Stimulated activated CD4-positive, alpha-beta T cell treated with anti-CD3 and anti-CD28 coated beads, Interleukin-2, amount 100 ng/mL, for 24 hours (primary cell): Measurements from ENCODE around the gene PROCA1.
"Not testable (repeated sequence)": the region's sequence is repeated elsewhere in the genome, so short reads cannot be mapped to it uniquely, and the experiment has no call there.

Source experiments
- DNase-seq, 2 donors: peaks; one replicate each; pipeline ENCODE4 v3.0.0-alpha.2; 2020

Gene PROCA1

DNA sequence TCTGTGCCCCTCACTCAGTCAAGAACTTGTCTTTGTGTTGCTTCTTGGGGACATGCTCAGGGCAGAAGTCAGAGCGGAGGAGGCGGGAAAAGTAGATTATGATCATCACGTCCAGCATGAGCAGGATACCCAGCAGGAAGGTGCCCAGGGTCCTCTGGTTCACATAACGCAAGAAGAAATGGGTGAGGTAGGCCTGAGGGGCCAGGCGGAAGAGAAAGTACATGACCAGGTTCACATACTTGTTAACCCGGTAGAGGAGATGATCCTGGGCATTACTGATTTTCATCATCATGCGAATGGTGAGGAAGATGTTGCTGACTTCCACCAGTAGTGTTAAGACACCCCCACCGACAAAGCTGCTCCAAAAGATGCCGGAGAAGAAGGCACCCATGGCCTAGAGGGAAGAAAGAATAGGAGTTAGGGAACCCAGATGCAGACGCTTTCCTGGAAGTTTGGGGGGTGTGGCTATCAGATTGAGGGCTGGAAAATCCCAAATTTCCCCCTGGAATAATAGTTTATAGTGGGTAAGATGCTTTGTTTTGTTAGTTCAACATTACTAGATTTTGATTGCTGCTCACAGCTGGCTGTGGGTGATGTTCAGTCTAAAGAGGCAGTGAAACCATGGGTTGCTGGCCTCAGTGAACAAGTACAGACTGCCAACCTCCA is 12.9 kb upstream of the PROCA1 start:
- DNase-seq: no peak

- DNase-seq: not testable (repeated sequence)
Measured at GRCh38 chr17:28723836-28724499, 12.3 kb upstream of the PROCA1 start.

DNA sequence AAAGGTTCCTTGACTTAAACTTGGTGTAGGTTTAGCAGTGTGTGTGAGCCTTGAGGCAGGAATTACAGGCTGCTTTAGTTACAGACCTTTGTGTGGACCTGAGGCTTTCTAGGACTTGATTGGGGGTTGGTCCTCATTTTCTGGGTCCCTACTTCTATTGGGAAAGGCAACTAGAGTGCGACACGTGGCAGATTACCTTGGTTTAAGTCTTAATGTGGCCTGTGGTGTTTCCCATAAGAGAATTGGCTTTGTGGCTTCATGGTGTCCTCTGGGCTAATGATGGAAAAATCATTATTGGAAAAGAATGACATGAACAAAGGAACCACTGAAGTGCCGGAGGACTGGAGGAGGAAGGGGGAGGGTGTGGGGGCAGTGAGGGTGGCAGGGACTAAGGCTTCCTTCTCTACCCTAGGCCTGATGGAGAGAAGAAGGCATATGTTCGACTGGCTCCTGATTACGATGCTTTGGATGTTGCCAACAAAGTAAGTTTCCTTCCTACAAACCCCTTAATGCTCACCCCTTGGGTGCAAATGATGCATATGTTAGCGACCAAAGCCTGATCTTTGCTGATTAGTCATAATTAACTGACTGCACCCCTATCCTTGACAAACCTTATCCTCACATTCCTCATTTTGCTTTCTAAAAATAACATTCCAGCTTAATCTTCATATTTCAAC is 11.6 kb upstream of the PROCA1 start:
- DNase-seq: no peak

- DNase-seq: no peak
Measured at GRCh38 chr17:28722417-28723158, 10.9 kb upstream of the PROCA1 start.

DNA sequence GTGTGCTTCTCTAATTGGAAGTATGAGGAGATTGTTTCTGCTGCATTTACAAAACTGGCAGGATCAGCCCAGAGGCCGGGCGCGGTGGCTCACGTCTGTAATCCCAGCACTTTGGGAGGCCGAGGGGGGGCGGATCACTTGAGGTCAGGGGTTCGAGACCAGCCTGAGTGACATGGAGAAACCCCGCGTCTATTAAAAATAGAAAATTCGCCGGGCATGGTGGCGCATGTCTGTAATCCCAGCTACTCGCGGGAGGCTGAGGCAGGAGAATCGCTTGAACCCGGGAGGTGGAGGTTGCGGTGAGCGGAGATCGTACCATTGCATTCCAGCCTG is 9.3 kb upstream of the PROCA1 start:
- DNase-seq: peak in 1 of 2 donors; percentile 43

DNA sequence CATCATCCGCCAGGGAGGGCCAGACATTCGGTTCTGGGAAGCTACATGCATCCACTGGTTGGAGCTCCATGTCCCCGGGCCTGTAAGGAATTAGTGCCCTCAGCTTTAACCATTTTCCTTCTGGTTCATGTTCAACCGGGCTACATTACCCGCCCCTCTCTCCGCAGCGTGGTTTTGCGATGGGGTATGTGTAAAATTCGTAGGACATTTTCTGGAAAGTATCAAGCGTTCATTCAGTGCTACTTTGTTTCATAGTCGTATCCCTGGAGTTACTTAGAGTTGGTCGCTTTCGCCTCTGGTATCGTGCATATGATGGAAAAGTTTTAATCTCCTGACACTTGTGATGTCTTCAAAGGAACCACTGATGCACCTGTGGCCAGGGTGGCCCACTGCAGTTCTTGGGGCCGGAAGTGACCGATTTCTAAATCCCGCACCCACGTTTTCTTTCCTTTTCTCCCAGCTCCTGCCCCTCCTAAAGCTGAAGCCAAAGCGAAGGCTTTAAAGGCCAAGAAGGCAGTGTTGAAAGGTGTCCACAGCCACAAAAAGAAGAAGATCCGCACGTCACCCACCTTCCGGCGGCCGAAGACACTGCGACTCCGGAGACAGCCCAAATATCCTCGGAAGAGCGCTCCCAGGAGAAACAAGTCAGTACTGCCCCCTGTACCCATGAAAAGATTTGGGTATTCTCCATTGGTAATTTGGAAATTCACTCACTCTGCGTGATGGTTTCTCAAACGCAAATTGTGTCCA is 8.7 kb upstream of the PROCA1 start:
- peak; percentile 59 to 60 for DNase-seq

- no peak for DNase-seq
Measured at GRCh38 chr17:28719021-28719433, 7.3 kb upstream of the PROCA1 start.

GRCh38 chr17:28718333-28719020 is 6.8 kb upstream of the PROCA1 start:
- no peak for DNase-seq

GRCh38 chr17:28717578-28718332 is 6.1 kb upstream of the PROCA1 start, which contains the start of gene RAB34:
Gene RAB34, minus strand, starts transcription at chr17:28717868. Its CDS starts 602 bp downstream, at chr17:28717266.
- DNase-seq: peak in 1 of 2 donors; percentile 58

DNA sequence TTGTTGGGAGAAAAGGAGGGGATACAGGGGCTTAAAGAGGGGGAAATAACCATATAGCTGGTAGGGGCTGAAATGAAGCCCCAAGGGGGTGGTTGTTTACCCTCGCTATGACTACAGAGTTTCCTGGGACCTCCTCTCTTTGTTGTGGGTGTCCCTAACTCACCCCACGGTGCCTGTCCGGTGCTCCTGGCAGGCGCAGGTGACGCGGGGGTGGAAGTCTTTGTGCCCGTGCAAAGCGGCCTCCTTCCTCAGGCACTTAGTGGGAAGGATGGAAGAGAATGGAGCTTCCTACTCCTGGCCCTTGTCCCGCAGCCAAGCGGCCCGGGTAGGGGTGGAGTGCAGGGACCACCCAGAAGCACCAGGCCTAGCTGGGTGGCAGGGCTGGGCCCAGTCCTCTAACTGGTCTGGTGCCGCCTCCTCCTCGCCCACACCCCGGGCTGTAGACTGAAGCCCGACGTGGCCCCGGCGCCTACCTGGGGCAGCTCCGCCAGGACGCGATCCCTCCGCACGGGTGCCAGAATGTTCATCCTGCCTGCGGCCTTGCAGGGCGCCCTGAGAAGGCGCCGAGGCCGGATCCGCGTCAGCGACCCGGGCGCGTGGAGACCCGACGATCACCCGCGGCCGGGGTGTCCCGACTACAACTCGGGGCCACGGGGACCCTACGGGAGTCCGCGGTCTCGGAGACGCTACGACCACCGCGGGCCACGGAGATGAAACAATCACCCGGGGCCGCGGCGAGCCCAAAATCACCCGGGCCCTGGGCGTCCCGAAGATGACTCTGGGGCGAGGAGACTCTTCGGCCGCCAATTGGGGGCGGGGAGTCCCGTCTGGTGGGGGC is 5.3 kb upstream of the PROCA1 start:
- peak in 1 of 2 donors; percentile 46 for DNase-seq

DNA sequence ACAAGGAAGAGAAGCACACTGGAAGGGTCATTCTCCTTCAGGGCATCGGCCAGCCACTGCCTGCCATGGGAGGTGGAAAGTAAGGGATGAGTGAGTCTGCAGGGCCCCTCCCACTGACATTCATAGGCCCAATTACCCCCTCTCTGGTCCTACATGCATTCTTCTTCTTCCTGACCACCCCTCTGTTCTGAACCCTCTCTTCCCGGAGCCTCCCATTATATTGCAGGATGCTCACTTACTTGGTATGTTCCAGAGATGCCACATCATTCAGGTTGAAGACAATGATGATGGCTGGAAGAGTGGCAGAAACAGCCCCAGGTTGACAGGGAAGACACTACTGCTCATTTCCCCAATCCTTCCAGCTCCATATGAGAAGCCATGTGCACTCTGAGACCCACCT is 3.5 kb upstream of the PROCA1 start:
- no peak for DNase-seq

DNA sequence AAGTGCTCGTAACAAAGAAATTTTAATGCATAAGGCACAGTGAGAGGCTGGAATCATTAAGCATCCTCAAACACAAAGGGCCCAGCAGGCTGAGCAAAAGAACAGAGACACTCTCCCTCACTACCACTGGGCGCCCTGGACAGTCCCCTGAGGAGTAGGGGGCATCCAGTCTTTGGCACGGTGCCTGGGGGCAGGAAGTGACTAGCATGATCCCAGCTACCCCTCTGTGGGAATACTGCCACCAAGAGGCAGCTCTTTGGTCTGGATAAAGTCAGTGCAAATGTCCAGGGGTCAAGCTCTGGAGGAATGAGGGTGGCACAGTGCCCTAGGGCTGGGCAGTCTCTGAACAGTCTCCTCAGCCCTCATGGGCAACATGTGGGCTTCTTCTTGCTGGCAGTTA is 2.6 kb upstream of the PROCA1 start:
- DNase-seq: no peak

GRCh38 chr17:28712705-28713415 is 1.2 kb upstream of the PROCA1 start:
- no peak for DNase-seq

DNA sequence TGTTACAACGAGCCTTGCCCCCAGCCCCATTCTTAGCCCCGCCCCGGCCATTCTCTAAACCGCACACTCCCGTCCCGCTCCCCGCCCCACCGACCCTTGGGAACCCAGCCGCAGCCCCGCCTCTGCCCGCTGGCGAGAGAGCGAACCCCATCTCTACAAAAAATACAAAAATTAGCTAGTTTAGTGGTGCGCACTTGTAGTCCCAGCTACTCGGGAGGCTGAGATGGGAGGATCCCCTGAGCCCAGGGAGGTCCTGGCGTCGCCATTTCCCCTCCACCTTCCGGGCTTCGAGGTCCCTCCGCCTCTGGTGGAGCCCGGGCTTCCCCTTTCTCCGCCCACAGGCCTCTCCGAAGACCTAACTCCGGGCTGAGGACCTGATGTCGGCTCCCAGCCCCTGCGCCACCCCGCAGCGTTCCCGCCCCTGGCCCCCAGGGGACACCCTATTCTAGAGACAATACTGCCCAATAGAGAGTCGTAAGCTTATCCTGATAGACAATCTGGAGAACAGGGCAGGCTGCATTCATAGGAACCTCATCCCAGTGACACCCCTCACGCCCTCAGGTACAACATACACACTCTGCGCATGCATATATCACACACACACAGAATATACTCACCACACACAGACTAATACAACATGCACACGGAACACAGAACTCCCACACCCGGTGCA is 480 bp upstream of the PROCA1 start:
- DNase-seq: peak; percentile 73 to 78

DNA sequence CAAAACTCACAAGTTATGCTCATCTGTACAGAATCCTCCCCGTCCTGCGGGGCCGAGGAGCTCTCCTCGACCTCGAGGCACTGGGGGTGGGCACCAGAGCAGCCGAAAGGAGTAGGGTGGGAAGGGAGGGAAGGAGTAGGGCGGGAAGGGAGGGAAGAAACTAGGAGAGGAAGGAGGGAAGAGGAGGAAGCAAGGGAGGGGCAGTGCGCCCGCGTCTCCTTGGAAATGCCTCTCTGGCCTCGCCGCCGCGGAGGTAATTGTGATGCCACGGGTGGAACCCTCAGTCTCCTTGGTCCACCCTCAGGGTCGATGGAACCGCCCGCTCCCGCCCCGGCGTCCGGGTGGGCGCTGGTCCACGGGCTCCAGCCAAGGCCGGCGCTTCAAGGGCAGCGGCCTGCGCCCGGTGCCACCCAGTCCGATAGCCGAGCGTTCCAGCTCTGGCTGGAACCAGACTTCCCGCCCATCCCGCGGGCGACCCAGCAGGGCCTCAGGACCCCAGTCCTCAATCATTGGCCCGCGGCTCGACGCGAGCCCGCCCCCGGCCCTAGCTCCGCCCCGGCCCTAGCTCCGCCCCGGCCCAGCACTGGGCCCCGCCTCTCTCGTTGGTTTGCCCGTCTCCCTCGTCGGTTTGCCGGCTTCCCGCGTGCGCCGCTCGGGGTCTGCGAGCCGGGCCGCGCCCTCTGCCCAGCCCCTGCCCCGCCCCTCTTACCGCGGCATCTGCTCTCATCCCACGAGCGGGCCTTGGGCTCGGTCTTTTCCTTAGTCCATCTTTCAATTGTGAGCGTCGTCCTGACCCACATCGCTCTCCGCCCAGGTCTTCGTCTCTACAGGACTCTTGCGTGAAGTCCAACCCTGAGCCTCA is 596 bp downstream of the PROCA1 start:
- DNase-seq: peak; percentile 89 to 96

DNA sequence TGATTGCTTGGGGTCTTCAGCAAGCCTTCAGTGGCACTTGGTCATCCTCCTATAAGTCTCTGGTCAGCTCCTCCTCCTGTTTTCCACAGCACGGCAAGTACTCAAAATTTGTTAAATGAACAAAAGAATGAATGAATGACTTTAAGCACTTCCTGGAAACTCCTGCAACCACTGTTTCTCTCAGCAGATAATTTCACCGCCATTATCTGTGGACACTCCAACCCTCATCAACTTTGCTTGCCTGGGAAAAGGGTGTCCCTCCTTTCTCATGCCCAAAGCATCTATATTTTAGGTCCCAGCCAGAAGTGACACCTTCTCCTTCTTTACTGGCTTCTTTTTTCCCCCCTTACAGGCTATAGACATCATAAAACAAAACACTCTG is 4.4 kb downstream of the PROCA1 start:
- no peak for DNase-seq

DNA sequence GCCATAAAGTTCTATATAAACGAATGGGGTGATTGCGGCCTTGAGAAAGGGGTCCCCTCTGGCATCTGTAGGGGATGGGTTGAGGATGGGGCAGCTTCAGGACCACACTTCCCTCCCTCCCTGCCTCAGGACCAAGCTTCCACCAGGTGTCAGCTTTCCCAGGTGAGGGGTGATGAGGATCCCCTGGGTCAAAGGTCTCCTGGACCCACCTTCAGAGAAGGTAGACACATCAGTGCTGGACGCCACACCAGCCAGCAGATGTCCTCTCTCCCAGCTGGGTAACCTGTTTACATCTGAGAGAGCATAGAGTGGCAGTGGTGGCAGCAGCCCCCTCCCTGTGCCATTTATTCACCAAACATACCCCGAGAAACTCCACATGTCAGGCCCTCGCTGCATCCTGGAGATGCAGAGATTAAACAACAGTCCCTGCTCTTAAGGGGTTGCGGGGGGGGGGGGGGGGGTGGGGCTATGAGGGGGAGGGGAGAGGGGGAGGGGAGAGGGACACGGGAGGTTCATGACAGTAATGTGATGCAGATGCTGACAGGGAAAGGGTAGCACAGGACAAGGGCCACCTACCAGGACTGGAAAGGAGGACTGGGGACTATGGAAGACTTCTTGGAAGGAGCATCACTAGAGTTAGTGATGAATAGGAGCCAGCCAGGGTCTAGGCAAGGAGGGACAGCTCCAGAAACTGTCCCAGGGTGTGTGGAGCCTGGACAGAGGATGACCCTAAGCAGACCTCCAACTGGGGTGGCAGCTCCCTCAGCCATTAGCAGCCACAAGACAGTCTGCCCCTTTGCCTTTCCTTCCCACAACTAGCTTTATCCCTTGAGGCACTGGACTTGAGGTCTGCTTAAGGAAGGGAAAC is 5.0 kb downstream of the PROCA1 start:
- DNase-seq: no peak
